Measurements from ENCODE around the gene ABLIM1. TPM values are rescaled to one million over a fixed set of nuclear protein-coding genes. Genes with fewer than 3 reads are reported as not detected.
A peak's percentile ranks its signal among the peaks of the same experiment; 100 is the strongest.

Gene ABLIM1
- total RNA-seq, 1 experiment from 2014 or later: 89.4 TPM

GRCh38 chr10:114545819-114546218 is 112.3 kb downstream of the ABLIM1 start:
- BruUV-seq (replicated peaks): no TSS peak
- no peak for TF ChIP-seq CTCF (IDR thresholded peaks at IDR 0.05; ENCODE audit: unreplicated experiment)
- Mint-ChIP-seq H3K4me1 (ENCODE audit: low read depth, unreplicated experiment) (peaks cover 45% of the 10 kb centered on the region), H3K4me3 (ENCODE audit: low read depth, unreplicated experiment) (no peak overlapping the region), H3K27me3 (ENCODE audit: unreplicated experiment) (no peaks in the 10 kb centered on the region), H3K9me3 (ENCODE audit: low read depth, unreplicated experiment) (no peaks in the 10 kb centered on the region), H3K27ac (ENCODE audit: unreplicated experiment) (no peak overlapping the region), H3K36me3 (ENCODE audit: insufficient read depth, unreplicated experiment) (peaks cover 5% of the 10 kb centered on the region)
- intact Hi-C loops (cut with micrococcal nuclease; ENCODE audit: unreplicated experiment): loop anchor here (5.0 kb wide), 1 partner anchor 39 kb away; no protein-coding TSS in a partner anchor
- CTCF ChIA-PET: interaction anchor here (0.7 kb wide), 1 partner anchor 71 kb away, joined by 5 read pairs; no protein-coding TSS in a partner anchor
- no peak for DNase-seq

- no peaks in the 10 kb centered on the region for H3K9me3 Mint-ChIP-seq (ENCODE audit: low read depth, unreplicated experiment)
- no peaks in the 10 kb centered on the region for H3K27me3 Mint-ChIP-seq (ENCODE audit: unreplicated experiment)
- H3K4me1 Mint-ChIP-seq (ENCODE audit: low read depth, unreplicated experiment): peaks cover 40% of the 10 kb centered on the region
- H3K4me3 Mint-ChIP-seq (ENCODE audit: low read depth, unreplicated experiment): no peak overlapping the region
- H3K36me3 Mint-ChIP-seq (ENCODE audit: insufficient read depth, unreplicated experiment): peaks cover 5% of the 10 kb centered on the region
- CTCF ChIA-PET: interaction anchor here (0.5 to 0.6 kb wide), 2 partner anchors 223 to 303 kb away, joined by 3 to 5 read pairs; no protein-coding TSS in a partner anchor
- no peak for DNase-seq
- peak overlapping the region; percentile 68 for H3K27ac Mint-ChIP-seq (ENCODE audit: unreplicated experiment)
- intact Hi-C loops (cut with micrococcal nuclease; ENCODE audit: unreplicated experiment): loop anchor here (5.0 kb wide), 1 partner anchor 38 kb away; no protein-coding TSS in a partner anchor
- no peak for TF ChIP-seq CTCF (IDR thresholded peaks at IDR 0.05; ENCODE audit: unreplicated experiment)
- BruUV-seq (replicated peaks): no TSS peak
Measured at GRCh38 chr10:114545071-114545470, 113.0 kb downstream of the ABLIM1 start.

GRCh38 chr10:114544045-114544659 is 113.9 kb downstream of the ABLIM1 start:
- intact Hi-C loops (cut with micrococcal nuclease; ENCODE audit: unreplicated experiment): no loop called here
- Mint-ChIP-seq H3K27ac (ENCODE audit: unreplicated experiment) (peak overlapping the region; percentile 68), H3K4me3 (ENCODE audit: low read depth, unreplicated experiment) (no peak overlapping the region), H3K36me3 (ENCODE audit: insufficient read depth, unreplicated experiment) (peaks cover 5% of the 10 kb centered on the region), H3K4me1 (ENCODE audit: low read depth, unreplicated experiment) (peaks cover 40% of the 10 kb centered on the region), H3K9me3 (ENCODE audit: low read depth, unreplicated experiment) (no peaks in the 10 kb centered on the region), H3K27me3 (ENCODE audit: unreplicated experiment) (no peaks in the 10 kb centered on the region)
- TF ChIP-seq CTCF (IDR thresholded peaks at IDR 0.05; ENCODE audit: unreplicated experiment): no peak
- CTCF ChIA-PET: interaction anchor here (0.6 to 1.3 kb wide), 4 partner anchors 11 to 304 kb away, joined by 3 to 6 read pairs (median 4); no protein-coding TSS in a partner anchor
- peak; percentile 56 for DNase-seq
- BruUV-seq (replicated peaks): no TSS peak

GRCh38 chr10:114543456-114543855 is 114.6 kb downstream of the ABLIM1 start:
- no peak for DNase-seq
- H3K4me3 Mint-ChIP-seq (ENCODE audit: low read depth, unreplicated experiment): no peak overlapping the region
- TF ChIP-seq CTCF (IDR thresholded peaks at IDR 0.05; ENCODE audit: unreplicated experiment): no peak
- no peaks in the 10 kb centered on the region for H3K9me3 Mint-ChIP-seq (ENCODE audit: low read depth, unreplicated experiment)
- BruUV-seq (replicated peaks): no TSS peak
- H3K36me3 Mint-ChIP-seq (ENCODE audit: insufficient read depth, unreplicated experiment): peaks cover 5% of the 10 kb centered on the region
- intact Hi-C loops (cut with micrococcal nuclease; ENCODE audit: unreplicated experiment): no loop called here
- H3K4me1 Mint-ChIP-seq (ENCODE audit: low read depth, unreplicated experiment): peaks cover 43% of the 10 kb centered on the region
- H3K27me3 Mint-ChIP-seq (ENCODE audit: unreplicated experiment): no peaks in the 10 kb centered on the region
- H3K27ac Mint-ChIP-seq (ENCODE audit: unreplicated experiment): no peak overlapping the region
- CTCF ChIA-PET: interaction anchor here (1.3 kb wide), 1 partner anchor 72 kb away, joined by 5 read pairs; no protein-coding TSS in a partner anchor
